SK-N-SH treated with all-trans-retinoic acid at 6 μM for 48 hours (cell line): Measurements from ENCODE around the gene NCLN.

Experiments used
- ATAC-seq: fragments of 200-7000 bp; cut with Tn5 transposase; 3 replicates; pipeline ENCODE4 v1.9.1; 2020; ENCODE audit warnings: mild to moderate bottlenecking, moderate library complexity
- CSDC2 ChIP-seq: fragments of 250-450 bp; sonication (Bioruptor Pico); IDR thresholded peaks from 2 replicates; pipeline ENCODE4 v1.5.0; 2020; ENCODE audit warnings: mild to moderate bottlenecking, moderate library complexity
- GLIS3 ChIP-seq: fragments of 250-450 bp; sonication (Bioruptor Pico); IDR thresholded peaks from 2 replicates; pipeline ENCODE4 v1.5.0; 2020; ENCODE audit warnings: mild to moderate bottlenecking, moderate library complexity
- OSR1 ChIP-seq: fragments of 250-450 bp; sonication (Bioruptor Pico); IDR thresholded peaks from 2 replicates; pipeline ENCODE4 v1.8.0; 2022; ENCODE audit warnings: moderate library complexity, mild to moderate bottlenecking, inconsistent platforms
- PPARA ChIP-seq: fragments of 250-450 bp; sonication (Bioruptor Pico); IDR thresholded peaks from 2 replicates; pipeline ENCODE4 v1.5.0; 2020; ENCODE audit warnings: mild to moderate bottlenecking, borderline replicate concordance
- RARB ChIP-seq: fragments of 250-450 bp; sonication (Bioruptor Pico); IDR thresholded peaks from 2 replicates; pipeline ENCODE4 v1.8.0; 2021; ENCODE audit warnings: mild to moderate bottlenecking, moderate library complexity
- TCF4 ChIP-seq: fragments of 250-450 bp; sonication (Bioruptor Pico); IDR thresholded peaks from 2 replicates; pipeline ENCODE4 v1.8.0; 2021; ENCODE audit warnings: mild to moderate bottlenecking, moderate library complexity, borderline replicate concordance
- TOX ChIP-seq: fragments of 250-450 bp; sonication (Bioruptor Pico); IDR thresholded peaks from 2 replicates; pipeline ENCODE4 v1.8.0; 2021; ENCODE audit warnings: mild to moderate bottlenecking, moderate library complexity, borderline replicate concordance
- ZC3H10 ChIP-seq: fragments of 250-450 bp; sonication (Bioruptor Pico); IDR thresholded peaks from 2 replicates; pipeline ENCODE4 v1.5.1; 2021; ENCODE audit warnings: mild to moderate bottlenecking, moderate library complexity
- ZFP30 ChIP-seq: fragments of 450-650 bp; formaldehyde crosslinking; IDR thresholded peaks from 2 replicates; pipeline ENCODE4 v1.5.0; 2022; ENCODE audit warnings: mild to moderate bottlenecking, moderate library complexity
- ZNF8 ChIP-seq: fragments of 450-650 bp; formaldehyde crosslinking; IDR thresholded peaks from 2 replicates; pipeline ENCODE4 v1.5.0; 2020; ENCODE audit warnings: mild to moderate bottlenecking, moderate library complexity
- TF ChIP-seq, protein P1 (sequence below): fragments of 250-450 bp; sonication (Bioruptor Pico); IDR thresholded peaks from 2 replicates; pipeline ENCODE4 v1.5.0; 2020; ENCODE audit warnings: mild to moderate bottlenecking, moderate library complexity
- TF ChIP-seq, protein P2 (sequence below): fragments of 250-450 bp; sonication (Bioruptor Pico); IDR thresholded peaks from 2 replicates; pipeline ENCODE4 v1.8.0; 2021; ENCODE audit warnings: low read depth, mild to moderate bottlenecking, moderate library complexity, borderline replicate concordance
- TF ChIP-seq, protein P3 (sequence below): fragments of 250-450 bp; sonication (Bioruptor Pico); IDR thresholded peaks from 2 replicates; pipeline ENCODE4 v1.8.0; 2020; ENCODE audit warnings: mild to moderate bottlenecking, moderate library complexity, borderline replicate concordance
- TF ChIP-seq, protein P4 (sequence below): fragments of 250-450 bp; sonication (Bioruptor Pico); IDR thresholded peaks from 2 replicates; pipeline ENCODE4 v1.5.1; 2020; ENCODE audit warnings: low read depth, mild to moderate bottlenecking, moderate library complexity

NCLN gene

DNA sequence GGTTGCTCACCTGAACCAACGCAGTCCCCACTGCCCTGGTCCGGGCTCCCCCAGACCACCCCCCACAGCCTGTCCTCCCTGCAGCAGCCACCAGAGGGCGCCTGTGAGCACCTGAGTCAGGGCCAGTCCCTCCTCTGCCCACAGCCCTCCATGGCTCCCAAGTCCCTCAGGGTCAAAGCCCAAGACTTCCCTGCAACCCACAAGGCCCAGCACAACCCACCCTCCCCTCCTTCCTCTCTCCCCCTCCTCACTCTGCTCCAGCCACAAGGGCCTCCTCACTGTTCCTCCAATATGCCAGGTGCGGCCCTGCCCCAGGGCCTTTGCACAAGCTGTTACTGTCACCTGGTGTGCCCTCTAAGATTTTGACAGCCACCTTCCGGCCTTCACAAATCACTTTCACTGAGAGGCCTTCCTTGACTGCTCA, 39.0 kb upstream of the NCLN start:
- TF ChIP-seq GLIS3 (CRISPR knock-in tag) (no peak), ZC3H10 (CRISPR knock-in tag) (no peak), RARB (no peak), PPARA (CRISPR knock-in tag) (no peak), TCF4 (CRISPR knock-in tag) (no peak), OSR1 (no peak), TOX (CRISPR knock-in tag) (no peak)
- TF ChIP-seq, protein P1, sequence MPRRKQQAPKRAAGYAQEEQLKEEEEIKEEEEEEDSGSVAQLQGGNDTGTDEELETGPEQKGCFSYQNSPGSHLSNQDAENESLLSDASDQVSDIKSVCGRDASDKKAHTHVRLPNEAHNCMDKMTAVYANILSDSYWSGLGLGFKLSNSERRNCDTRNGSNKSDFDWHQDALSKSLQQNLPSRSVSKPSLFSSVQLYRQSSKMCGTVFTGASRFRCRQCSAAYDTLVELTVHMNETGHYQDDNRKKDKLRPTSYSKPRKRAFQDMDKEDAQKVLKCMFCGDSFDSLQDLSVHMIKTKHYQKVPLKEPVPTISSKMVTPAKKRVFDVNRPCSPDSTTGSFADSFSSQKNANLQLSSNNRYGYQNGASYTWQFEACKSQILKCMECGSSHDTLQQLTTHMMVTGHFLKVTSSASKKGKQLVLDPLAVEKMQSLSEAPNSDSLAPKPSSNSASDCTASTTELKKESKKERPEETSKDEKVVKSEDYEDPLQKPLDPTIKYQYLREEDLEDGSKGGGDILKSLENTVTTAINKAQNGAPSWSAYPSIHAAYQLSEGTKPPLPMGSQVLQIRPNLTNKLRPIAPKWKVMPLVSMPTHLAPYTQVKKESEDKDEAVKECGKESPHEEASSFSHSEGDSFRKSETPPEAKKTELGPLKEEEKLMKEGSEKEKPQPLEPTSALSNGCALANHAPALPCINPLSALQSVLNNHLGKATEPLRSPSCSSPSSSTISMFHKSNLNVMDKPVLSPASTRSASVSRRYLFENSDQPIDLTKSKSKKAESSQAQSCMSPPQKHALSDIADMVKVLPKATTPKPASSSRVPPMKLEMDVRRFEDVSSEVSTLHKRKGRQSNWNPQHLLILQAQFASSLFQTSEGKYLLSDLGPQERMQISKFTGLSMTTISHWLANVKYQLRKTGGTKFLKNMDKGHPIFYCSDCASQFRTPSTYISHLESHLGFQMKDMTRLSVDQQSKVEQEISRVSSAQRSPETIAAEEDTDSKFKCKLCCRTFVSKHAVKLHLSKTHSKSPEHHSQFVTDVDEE (CRISPR knock-in tag) = no peak
- TF ChIP-seq, protein P2, sequence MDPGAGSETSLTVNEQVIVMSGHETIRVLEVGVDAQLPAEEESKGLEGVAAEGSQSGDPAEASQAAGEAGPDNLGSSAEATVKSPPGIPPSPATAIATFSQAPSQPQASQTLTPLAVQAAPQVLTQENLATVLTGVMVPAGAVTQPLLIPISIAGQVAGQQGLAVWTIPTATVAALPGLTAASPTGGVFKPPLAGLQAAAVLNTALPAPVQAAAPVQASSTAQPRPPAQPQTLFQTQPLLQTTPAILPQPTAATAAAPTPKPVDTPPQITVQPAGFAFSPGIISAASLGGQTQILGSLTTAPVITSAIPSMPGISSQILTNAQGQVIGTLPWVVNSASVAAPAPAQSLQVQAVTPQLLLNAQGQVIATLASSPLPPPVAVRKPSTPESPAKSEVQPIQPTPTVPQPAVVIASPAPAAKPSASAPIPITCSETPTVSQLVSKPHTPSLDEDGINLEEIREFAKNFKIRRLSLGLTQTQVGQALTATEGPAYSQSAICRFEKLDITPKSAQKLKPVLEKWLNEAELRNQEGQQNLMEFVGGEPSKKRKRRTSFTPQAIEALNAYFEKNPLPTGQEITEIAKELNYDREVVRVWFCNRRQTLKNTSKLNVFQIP = no peak
- TF ChIP-seq, protein P3, sequence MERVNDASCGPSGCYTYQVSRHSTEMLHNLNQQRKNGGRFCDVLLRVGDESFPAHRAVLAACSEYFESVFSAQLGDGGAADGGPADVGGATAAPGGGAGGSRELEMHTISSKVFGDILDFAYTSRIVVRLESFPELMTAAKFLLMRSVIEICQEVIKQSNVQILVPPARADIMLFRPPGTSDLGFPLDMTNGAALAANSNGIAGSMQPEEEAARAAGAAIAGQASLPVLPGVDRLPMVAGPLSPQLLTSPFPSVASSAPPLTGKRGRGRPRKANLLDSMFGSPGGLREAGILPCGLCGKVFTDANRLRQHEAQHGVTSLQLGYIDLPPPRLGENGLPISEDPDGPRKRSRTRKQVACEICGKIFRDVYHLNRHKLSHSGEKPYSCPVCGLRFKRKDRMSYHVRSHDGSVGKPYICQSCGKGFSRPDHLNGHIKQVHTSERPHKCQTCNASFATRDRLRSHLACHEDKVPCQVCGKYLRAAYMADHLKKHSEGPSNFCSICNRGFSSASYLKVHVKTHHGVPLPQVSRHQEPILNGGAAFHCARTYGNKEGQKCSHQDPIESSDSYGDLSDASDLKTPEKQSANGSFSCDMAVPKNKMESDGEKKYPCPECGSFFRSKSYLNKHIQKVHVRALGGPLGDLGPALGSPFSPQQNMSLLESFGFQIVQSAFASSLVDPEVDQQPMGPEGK (CRISPR knock-in tag) = no peak
- peak; percentile 47; the same call in 2 of the 3 replicates for ATAC-seq

DNA sequence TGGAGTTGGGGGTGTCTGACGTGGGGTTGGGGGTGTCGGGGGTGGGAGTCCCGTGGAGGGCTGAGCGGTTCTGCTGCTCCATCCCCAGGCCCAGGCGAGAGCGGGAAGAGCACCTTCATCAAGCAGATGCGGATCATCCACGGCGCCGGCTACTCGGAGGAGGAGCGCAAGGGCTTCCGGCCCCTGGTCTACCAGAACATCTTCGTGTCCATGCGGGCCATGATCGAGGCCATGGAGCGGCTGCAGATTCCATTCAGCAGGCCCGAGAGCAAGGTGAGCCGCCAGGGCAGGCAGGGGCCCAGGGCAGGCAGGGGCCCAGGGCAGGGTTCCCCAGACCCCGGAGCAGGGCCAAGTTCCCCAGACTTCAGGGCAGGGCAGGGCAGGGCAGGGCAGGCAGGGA, 37.2 kb upstream of the NCLN start:
- ATAC-seq = no peak

More for the DNA sequence above, 37.2 kb upstream of the NCLN start:
- TF ChIP-seq, protein P1 (CRISPR knock-in tag) = no peak
- no peak for TF ChIP-seq CSDC2 (CRISPR knock-in tag)
- TF ChIP-seq OSR1 = no peak
- no peak for TF ChIP-seq RARB
- TF ChIP-seq ZNF8 (CRISPR knock-in tag) = no peak
- TF ChIP-seq PPARA (CRISPR knock-in tag) = no peak
- TF ChIP-seq, protein P4, sequence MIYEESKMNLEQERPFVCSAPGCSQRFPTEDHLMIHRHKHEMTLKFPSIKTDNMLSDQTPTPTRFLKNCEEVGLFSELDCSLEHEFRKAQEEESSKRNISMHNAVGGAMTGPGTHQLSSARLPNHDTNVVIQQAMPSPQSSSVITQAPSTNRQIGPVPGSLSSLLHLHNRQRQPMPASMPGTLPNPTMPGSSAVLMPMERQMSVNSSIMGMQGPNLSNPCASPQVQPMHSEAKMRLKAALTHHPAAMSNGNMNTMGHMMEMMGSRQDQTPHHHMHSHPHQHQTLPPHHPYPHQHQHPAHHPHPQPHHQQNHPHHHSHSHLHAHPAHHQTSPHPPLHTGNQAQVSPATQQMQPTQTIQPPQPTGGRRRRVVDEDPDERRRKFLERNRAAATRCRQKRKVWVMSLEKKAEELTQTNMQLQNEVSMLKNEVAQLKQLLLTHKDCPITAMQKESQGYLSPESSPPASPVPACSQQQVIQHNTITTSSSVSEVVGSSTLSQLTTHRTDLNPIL = no peak
- TF ChIP-seq ZFP30 (CRISPR knock-in tag) = no peak
- TF ChIP-seq TCF4 (CRISPR knock-in tag) = no peak
- TF ChIP-seq, protein P3 (CRISPR knock-in tag) = no peak
- TF ChIP-seq TOX (CRISPR knock-in tag) = no peak
